HG03045 (cell line): ENCODE results near the gene AMBRA1.
"Not testable (repeated sequence)": the region's sequence is repeated elsewhere in the genome, so short reads cannot be mapped to it uniquely, and the experiment has no call there.

ENCODE experiments used
- ATAC-seq: cut with Tn5 transposase; IDR thresholded peaks from one replicate; pipeline ENCODE4 v1.9.1; 2021; ENCODE audit warnings: mild to moderate bottlenecking, moderate library complexity; ENCODE audit not compliant: unreplicated experiment

AMBRA1 gene

GRCh38 chr11:46615756-46616155 lies 21.9 kb upstream of the AMBRA1 start:
- no peak for ATAC-seq

- ATAC-seq, result no peak
These were observed 18.5 kb upstream of the AMBRA1 start for GRCh38 chr11:46612326-46612725.

DNA sequence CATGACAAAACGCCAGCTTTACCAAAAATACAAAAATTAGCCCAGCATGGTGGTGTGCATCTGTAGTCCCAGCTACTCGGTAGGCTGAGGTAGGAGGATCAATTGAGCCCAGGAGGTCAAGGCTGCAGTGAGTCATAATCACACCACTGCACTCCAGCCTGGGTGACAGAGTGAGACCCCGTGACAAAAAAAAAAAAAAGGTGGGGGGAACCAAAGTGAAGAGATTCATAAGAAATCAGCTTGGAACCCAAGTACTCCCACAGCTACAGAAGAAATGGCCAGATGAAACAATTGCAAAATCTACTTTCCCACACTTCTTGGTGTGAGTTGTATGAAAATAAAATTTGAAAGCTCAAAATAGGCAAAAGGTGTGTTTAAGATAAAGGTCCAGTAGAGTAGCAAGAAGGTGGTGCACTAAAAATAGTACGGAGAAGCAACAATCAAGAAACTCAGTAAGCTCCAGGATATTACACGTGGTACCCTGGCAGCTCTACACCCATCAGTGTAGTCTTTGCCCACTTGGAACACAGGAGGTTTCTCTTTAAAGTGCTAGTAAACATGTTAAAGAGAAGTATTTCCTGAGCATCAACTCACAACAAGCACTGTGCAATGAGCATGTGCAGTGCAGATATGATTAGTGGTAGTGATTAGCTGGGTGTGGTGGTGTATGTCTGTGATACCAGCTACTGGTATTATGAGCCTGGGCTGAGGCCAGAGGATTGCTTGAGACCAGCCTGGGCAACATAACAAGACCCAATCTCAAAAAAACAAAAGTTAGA lies 17.9 kb upstream of the AMBRA1 start:
- no peak for ATAC-seq

DNA sequence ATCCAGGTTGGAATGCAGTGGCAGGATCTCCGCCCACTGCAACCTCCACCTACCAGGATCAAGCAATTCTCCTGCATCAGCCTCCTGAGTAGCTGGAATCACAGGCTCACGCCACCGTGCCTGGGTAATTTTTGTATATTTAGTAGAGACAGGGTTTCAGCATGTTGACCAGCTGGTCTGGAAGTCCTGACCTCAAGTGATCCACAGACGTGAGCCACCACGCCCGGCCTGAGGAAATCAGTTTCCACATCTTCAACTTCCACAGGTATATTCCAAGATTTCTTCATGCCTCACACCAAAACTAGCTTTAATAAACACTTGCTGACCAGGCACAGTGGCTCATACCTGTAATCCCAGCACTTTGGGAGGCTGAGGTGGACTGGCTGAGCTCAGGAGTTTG lies 15.6 kb upstream of the AMBRA1 start:
- ATAC-seq, result no peak

- ATAC-seq, result no peak
These were observed 13.7 kb upstream of the AMBRA1 start for GRCh38 chr11:46607516-46607915.

GRCh38 chr11:46604796-46605195 lies 11.0 kb upstream of the AMBRA1 start:
- ATAC-seq, result no peak

GRCh38 chr11:46603704-46604308 lies 10.0 kb upstream of the AMBRA1 start:
- ATAC-seq, result no peak

DNA sequence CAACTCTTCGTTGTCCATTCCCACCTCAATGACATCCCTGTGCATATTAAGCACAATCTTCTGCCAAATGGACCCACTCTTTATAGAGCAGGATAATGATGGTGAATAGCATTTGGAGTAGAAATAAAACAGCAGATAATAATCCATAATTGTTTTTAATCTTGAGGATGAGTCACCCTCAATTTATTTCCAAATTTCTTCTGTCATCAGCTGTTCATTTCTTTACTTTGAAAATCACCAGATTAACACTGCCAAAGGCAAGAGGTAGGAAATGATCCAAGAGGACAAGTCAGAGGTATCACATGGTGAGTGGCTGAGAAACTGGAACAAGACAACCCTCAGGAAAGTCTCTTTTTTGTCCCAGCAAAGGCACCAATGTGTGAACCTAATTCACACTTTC lies 7.3 kb upstream of the AMBRA1 start:
- ATAC-seq, result no peak

DNA sequence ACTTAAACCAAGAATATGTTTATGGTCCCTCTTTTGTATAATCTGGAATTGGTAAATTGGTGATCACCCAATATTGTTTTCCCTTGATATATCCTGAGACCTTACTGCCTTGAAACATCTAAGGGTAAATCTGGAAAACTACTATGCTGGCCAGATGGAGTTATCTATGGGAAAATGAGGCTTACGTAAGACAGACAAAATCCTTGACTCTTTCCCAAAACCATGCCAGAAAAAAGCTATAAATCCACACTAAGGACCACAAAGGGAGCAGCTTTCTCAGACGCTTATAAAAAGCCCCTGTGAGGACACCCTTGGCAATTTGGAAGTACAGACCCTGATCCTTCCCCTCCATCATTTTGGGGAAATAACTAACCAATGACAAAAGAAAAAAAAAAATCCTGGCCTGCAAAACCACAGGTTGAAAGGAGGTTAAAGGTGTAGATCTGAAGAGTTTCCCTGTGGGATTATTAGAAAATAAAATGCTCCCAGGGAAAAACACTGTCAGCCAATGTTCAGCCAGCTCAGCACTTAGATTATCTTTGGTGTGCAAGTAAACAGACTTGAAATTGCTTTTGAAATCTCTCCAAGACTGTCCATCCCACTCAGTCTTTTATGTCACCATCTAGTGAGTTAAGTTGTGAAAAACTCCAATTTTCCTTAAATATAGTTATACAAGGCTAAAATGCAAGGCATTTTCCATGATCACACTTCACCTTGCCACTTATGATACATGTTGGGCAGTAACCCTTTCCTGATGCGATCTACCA lies 6.6 kb upstream of the AMBRA1 start:
- no peak for ATAC-seq

DNA sequence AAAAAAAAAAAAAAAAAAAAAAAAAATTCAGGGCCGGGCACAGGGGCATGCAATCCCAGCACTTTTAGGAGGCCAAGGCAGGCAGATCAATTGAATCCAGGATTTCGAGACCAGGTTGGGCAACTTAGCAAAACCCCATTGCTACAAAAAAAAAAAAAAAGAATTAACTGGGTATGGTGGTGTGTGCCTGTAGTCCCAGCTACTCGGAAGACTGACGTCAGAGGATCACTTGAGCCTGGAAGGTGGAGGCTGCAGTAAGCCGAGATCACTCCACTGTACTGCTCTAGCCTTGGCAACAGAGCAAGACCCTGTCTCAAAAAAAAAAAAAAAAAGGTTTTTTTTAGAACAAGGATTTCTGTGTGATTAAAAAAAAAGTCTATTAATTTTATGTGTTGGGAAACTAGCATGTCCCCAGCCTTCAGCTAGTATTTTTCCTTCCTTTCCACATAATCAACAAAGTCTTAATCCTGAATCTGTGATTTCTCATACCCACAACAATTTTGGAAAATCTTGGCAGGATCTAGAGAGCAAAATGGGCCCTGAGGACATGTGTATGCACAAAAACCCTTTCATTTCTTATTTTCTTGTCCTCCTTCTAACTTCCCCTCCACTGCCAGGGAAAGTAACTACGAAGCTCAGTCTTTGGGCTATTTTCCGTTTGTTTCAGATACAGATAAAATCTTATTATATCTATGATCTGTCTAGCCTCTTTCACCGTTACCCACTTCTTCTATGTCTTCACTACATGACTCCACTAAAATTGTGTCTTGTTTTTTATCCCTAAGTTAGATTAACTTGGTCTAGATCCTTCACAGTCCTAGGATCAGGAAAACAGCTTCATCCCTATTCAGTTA lies 5.7 kb upstream of the AMBRA1 start:
- no peak for ATAC-seq

DNA sequence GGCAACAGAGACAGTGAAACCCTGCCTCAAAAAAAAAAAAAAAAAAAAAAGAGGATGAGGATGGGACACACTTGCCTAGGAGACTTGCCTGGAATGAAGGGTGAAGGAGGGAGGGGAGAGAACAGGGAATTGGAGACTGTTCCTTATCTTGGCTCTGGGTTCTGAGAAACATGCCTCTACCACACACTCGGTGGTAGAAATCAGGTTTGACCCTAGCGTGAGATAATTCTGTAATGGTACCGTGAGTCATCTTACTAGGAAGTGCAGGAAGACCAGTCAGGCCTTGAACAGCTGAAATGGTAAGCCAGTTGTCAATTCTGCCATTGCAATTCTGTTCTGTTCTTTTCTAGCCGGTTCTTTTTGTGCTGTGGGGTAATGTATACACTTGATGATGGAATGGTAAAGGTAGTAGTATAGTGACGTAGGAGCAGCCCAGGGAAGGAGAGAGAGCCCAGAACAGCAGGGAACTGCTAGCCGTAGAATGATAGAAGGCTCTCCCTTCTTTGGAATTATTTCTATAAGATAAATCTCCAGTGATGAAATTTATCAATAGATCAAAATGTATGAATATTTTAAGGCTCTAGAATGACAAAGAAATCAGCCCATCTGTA lies 3.9 kb upstream of the AMBRA1 start:
- ATAC-seq, result no peak

GRCh38 chr11:46597155-46597554 lies 3.3 kb upstream of the AMBRA1 start:
- no peak for ATAC-seq

DNA sequence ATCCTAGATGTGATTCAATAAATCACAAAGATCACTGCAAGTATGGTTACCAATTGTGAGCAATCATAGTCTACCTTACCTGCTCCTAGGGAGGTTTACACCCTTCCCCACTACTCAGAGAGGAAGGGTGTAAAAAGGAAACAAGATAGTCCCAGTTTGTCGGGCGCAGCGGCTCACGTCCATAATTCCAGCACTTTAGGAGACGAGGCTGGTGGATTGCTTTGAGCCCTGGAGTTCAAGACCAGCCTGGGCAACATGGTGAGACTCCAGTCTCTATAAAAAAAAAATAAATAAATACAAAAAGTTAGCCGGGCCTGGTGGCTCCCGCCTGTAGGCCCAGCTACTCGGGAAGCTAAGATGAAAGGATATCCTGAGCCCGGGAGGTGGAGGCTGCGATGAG lies 962 bp upstream of the AMBRA1 start:
- no peak for ATAC-seq

DNA sequence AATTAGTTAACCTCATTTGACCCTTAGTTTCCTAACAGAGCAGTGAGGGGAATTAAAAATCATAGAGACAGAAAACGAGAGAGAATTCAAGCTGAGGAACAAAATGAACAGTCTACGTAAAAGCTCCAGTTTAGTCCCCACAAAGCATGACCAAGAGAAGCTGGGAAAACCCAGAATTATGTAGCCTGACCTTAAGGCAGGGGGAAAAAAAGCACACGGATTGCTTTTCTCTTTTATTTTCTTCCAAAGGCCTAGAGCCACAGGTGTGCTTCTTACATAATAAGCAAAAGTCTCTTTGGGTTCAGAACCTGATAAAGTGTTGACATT lies 514 bp upstream of the AMBRA1 start:
- ATAC-seq, result no peak

DNA sequence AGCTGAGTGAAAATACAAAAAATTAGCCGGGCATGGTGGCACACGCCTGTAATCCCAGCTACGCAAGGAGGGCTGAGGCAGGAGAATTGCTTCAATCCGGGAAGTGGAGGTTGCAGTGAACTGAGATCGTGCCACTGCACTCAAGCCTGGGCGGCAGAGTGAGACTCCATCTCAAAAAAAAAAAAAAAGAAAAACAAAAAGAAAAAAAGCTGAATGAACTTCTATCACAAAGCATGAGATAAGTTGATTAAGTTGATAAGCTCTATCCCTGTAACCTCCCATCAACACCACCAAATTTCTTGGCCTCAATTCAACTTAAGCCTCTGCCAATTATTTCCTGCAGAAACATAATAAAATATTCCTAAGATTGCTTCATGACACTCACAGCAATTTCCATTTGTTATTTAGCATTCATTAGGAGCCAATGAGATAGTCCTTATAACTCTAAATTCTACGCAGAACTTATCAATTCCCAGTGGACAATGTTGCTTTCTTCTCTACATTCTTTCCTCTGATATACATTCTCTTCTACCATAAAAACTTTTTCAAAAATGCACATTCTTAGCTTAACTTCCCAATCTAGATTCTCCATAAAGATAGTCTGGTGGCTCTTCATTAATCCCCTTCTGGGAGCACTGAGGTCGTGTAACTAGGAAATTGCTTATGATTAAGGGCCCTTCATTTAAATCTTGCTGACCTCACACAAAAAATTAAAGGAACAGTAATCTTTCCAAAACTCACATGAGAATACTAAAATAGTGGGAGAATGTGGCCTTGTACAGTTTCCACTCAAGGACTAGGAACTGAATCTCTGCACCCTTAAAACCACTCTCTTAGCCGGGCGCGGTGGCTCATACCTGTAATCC lies 2.9 kb downstream of the AMBRA1 start:
- ATAC-seq, result no peak

DNA sequence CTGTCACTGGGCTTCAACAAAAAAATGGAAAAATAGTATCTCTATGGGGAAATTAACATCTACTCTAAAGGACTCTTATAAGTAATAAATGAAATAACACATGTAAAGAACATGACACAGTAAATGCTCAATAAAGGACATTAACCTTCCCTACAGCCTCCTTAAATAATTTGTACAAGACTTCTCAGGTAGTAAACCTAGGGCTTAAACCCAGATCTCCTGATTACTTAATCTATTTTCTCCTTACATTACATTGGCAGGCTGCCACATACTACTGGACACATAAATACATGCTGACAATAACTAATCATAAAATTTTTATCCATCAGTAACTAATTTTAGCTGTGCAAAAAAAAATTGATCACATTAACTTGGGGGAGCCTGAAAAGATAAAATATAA lies 4.9 kb downstream of the AMBRA1 start:
- ATAC-seq, result no peak

DNA sequence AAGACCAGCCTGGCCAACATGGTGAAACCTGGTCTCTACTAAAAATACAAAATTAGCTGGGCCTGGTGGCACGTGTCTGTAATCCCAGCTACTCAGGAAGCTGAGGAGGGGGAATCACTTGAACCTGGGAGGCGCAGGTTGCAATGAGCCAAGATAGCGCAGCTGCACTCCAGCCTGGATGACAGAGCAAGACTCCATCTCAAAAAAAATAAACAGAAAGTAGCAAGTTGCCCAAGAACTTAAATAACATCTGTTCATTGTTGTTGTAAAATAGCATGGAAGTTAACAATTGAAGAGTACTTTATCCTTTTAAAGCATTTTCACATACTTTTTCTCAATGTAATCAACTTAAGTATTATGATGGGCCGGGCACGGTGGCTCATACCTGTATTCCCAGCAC lies 5.7 kb downstream of the AMBRA1 start:
- no peak for ATAC-seq

- not testable (repeated sequence) for ATAC-seq
These were observed 10.3 kb downstream of the AMBRA1 start for GRCh38 chr11:46583513-46583912.

DNA sequence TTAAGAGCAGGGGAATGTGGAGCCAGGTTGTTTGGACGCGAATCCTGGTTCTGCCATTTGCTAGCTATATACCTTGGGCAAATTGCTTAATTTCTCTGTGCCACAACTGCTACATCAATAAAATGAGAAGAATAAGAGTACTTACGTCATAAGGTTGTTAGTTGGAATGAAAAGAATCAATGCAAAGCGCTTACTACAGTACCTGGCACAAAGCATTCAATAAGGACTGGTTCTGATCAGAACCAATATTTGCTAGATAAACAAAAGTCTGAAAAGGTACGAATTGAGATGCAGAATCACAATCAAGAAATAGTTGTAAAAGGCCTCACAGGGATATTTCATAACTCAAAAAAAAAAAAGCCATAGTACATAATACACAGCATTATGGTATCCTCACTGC lies 11.2 kb downstream of the AMBRA1 start:
- no peak for ATAC-seq

DNA sequence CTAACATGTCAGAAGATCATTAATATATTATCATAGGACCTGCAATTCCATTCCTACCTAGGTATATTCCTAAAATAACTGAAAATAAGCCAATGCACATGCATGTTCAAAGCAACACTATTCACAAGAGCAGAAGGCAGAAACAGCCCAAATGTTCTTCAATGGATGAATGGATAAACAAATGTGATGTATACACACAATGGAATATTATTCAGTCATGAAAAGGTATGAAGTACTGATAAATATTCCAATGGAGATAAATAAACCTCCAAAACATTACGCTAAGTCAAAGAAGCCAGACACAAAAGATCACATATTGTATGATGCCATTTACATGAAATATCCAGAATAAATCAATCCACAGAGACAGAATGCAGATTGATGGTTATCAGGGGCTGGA lies 16.8 kb downstream of the AMBRA1 start:
- no peak for ATAC-seq
